Colon (tissue), 2 donors: ENCODE results near the gene SHE.

Source experiments
- FAIRE-seq: peaks from 2 replicates; lab custom pipeline; 2012; peaks lifted over from hg19 to GRCh38; lab: Jason Lieb, UNC
- donor health status: control.
- donor health status: control.

SHE gene

GRCh38 chr1:154478639-154479038, 23.6 kb downstream of the SHE start:
- FAIRE-seq: no peak

DNA sequence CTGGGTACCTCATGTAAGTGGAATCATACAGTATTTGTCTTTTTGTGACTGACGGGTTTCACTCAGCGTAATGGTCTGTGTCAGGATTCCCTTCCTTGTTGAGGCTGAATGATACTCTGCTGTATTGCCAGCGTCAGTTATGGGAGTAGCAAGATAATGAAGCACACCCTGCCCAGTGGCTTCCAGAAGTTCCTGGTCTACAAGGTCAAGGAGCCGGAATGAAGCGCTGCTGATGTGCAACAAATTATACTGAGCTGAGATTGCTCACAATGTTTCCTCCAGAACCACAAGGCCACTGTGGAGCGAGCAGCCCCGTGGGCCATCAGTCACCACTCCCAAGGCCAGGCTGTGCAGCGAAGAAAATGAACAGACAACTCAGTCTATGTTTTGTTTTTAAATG, 24.2 kb downstream of the SHE start:
- FAIRE-seq: no peak

DNA sequence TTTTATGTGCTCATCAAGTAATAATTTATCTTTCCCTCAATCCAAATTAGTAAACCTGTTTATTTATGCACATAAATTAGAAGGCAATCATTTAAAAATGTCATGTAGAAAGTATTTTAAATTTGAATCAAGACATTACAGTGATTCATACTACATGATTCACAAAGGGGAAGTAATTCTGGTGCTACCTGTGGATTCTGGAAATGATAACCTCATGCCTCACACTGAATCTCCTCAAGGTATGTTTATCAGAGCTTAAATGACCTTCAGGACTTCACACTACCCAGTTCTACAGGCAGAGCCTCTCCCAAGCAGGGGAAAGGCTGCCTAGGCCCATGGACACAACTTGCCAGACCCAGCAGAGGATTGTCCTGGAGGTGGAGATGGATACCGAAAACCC, 25.4 kb downstream of the SHE start:
- no peak for FAIRE-seq

GRCh38 chr1:154474802-154475201, 27.4 kb downstream of the SHE start:
- no peak for FAIRE-seq

GRCh38 chr1:154471304-154471703, 30.9 kb downstream of the SHE start:
- FAIRE-seq: no peak

DNA sequence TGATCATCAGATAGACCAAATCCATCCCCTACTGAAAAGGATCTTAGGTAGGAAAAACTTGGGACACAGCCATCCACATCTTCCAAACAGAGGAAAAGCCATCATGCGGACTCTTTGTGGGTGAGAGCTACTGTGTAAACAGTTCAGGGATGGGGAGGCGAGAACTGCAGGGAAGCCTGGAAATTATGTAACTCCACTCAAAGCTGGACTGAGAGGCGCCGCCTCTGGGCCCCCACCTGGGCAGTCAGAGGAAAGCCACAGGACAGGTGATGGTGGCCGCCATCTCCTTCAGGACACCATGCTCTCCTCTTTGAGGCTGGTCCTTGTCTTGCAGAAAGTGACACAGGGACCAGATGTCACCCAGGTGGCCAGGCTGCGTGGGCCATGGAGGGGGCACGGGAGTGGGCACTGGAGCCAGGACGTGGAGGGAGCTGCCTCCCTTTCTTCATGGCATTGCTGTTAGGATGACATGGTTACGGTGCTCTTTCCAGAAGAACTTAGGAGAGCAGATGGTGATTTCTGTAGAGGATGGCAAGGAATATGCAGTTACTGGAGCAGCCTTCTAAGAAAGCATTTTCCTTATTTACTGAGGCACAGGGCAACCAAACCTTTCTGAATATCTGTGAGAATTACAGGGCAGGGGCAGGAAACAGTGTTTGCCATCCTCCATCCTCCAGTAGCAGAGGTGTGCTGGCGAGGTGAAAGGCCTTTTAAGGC, 32.2 kb downstream of the SHE start:
- no peak for FAIRE-seq

DNA sequence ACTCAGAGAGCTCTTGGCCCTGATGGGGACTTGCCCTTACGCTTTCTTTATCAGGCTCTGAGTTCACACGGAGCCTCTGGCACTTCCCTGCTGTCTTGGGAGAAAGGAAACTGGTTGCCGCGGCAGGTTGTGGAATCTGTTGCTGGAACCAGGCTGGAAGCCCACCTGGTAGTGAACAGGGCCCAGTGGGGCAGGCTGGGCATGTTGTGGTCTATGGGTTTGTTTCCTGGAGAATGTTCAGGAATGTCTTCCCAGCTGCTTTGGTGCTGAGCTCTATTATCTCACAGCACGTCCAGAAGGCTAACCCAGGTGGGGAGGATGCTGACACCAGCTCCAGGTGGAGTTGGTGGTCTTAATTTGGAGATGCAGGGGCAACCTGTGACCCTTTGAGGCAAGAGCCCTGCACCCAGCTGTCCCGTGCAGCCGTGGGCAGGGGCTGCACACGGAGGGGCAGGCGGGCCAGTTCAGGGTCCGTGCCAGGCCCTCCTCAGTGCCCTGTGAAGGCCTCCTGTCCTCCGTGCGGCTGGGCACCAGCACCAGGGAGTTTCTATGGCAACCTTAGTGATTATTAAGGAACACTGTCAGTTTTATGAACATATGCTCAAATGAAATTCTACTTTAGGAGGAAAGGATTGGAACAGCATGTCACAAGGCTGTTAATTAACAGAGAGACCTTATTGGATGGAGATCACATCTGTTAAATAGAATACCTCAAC, 33.5 kb downstream of the SHE start:
- FAIRE-seq: no peak

DNA sequence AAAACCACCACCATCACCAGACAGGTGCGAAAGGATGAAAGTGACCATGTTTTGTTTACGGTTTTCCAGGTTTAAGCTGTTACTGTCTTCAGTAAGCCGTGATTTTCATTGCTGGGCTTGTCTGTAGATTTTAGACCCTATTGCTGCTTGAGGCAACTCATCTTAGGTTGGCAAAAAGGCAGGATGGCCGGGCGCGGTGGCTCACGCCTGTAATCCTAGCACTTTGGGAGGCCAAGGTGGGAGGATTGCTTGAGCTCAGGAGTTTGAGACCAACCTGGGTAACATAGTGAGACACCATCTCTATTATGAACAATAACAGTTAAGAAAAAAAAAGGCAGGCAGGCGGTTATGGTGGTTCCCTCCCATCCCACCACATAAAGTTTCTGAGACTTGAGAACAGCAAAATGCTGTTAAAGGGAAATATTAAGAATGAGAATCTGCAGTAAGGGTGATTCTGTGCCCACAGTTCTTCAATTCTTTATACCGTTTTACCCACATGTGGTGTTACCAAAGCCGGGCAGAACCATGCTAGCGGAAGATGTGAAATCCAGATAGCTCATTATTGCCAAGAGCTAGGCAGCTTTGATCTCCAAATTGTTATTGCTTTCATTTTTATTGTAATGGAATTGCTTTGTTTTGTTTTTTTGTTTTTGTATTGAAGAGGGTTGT, 34.6 kb downstream of the SHE start:
- no peak for FAIRE-seq

- no peak for FAIRE-seq
These were observed 35.2 kb downstream of the SHE start for GRCh38 chr1:154466921-154467417.

DNA sequence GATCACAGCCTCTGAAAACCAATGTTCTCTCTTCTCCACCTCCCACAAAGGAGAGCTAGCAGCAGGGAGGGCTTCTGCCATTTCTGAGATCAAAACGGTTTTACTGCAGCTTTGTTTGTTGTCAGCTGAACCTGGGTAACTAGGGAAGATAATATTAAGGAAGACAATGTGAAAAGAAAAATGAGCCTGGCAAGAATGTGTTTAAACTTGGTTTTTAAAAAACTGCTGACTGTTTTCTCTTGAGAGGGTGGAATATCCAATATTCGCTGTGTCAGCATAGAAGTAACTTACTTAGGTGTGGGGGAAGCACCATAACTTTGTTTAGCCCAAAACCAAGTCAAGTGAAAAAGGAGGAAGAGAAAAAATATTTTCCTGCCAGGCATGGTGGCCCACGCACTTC, 36.0 kb downstream of the SHE start:
- FAIRE-seq: no peak

DNA sequence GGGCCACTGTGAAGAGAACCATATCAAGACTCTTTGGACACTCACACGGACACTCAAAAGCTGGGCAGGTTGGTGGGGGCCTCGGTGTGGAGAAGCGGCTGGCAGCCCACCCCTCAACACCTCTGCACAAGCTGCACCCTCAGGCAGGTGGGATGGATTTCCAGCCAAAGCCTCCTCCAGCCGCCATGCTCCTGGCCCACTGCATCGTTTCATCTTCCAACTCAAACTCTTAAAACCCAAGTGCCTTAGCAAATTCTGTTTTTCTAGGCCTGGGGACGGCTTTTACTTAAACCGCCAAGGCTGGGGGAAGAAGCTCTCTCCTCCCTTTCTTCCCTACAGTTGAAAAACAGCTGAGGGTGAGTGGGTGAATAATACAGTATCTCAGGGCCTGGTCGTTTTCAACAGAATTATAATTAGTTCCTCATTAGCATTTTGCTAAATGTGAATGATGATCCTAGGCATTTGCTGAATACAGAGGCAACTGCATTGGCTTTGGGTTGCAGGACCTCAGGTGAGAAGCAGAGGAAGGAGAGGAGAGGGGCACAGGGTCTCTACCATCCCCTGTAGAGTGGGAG, 36.5 kb downstream of the SHE start:
- no peak for FAIRE-seq

- no peak for FAIRE-seq
These were observed 38.7 kb downstream of the SHE start for GRCh38 chr1:154463512-154463990.

- no peak for FAIRE-seq
These were observed 41.4 kb downstream of the SHE start for GRCh38 chr1:154460695-154461260.

DNA sequence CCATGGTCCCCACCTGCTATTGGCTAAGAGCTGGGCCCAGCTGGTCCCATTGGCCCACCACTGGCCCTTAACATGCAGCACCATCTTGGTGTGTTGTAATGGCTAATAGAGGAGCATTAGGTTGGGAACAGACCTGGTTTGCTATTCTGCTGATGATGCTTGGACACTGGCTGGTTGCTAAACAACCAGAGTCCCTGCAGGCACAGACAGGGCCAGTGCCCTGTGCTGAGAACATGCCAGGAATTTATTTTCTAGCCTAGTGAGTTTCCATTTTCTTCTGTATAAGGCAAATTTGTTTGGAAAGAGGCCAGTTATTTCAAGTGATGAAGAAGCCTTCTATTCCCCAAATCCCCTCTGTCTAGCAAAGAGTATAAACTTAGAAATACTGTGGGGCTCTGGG, 43.1 kb downstream of the SHE start:
- no peak for FAIRE-seq

DNA sequence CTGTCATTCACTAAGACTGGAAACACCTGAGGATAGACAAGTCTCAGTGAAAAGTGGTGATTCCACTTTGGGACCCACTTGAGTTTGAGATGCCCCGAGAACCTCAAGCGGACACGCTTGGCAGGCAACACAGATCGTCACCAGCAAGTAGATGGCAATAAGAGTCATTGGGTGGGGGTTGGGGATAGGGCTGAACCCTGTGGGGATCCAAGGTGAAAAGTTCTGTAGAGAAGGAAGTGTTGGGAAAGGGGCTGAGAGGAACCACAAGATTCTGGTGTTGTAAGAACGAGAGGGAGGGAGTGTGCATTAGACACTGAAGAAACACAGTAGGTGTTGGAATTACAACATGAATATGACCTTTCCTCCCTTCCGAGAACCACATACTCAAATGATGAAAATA, 45.6 kb downstream of the SHE start:
- FAIRE-seq: no peak

DNA sequence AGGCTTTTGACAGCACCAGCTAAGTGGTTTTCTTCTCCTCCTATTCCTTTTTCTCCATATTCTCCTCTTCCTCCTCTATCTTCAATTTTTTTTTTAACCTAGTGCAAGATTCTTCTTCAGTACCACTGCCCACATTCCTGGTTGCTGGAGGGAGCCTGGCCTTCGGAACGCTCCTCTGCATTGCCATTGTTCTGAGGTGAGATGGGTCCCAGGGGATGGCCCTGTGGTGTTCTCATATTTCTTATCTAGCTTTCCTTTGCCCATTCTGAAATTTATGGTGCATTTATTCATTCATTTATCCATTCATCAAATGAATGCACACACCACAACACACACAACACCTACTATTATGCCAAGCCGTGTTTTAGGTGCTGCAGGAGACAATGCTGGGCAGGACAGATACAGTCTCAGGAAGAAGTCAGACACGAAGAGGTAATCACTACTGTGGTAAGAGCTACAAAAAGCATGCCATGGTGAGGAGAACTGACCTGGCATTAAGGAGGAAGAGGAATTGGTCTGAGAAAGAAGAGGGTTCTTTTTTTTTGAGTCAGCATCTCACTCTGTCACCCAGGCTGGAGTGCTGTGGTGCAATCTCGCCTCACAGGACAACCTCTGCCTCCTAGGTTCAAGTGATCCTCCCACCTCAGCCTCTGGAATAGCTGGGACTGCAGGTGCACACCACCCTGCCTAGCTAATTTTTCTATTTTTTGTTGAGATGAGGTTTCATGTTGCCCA, 47.7 kb downstream of the SHE start:
- no peak for FAIRE-seq

- FAIRE-seq: no peak
These were observed 48.4 kb downstream of the SHE start for GRCh38 chr1:154453574-154454352.

- no peak for FAIRE-seq
These were observed 49.1 kb downstream of the SHE start for GRCh38 chr1:154453161-154453560.

DNA sequence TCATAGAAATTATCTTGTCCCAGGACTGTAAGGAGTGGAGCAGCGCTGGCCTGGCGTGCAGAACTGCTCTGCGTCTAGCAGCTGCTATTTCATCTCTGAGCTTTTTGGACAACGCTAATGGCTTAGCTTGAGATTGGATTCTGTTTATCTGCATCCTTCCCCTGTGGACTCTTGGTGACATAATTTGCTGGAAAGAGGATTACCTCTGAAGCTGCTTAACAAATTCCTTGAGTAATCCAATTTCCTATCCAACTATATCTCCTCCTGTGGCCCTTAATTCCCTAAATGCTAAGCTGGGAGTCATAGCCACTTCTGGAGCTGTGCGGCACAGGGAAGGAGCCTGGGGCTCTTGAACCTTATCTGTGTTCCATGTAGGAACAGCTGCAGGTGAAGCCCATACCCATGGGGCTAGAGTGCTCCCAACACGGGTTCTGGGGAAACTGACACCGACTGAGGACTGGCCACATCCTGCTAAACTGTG, 53.8 kb downstream of the SHE start:
- FAIRE-seq: no peak

DNA sequence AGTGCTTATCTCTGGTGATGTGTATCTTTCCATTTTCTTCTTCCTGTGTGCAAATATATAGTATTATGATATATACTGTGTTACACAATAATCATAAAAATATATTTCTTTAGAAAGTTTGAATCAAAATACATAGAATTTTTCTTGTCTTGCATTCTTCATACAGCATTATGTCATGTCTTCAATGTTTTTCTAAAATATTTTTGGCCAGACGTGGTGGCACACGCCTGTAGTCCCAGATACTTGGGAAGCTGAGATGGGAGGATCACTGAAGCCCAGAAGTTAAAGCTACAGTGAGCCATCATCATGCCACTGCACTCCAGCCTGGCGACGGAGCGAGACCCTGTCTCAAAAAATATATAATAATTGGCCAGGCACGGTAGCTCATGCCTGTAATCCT, 55.4 kb downstream of the SHE start:
- no peak for FAIRE-seq

GRCh38 chr1:154446292-154446691, 55.9 kb downstream of the SHE start:
- no peak for FAIRE-seq
